Lower leg skin (tissue), 4 donors: Measurements from ENCODE around the gene IGSF21. TPM values are rescaled to one million over a fixed set of nuclear protein-coding genes. Genes with fewer than 3 reads are reported as not detected.

Experiments
- DNase-seq, 2 donors: peaks; one replicate each; pipeline ENCODE4 v3.0.0-alpha.2; 2019; ENCODE audit warnings: low spot score in 2 of 2
- H3K4me3 ChIP-seq: fragments of 200-600 bp; sonication (generic); 2 replicates; pipeline ENCODE4 v1.5.1; 2017; ENCODE audit warnings: mild to moderate bottlenecking, low read depth; ENCODE audit not compliant: poor library complexity, severe bottlenecking
- CTCF ChIP-seq, 3 donors: fragments of 450-650 bp; IDR thresholded peaks; one replicate each; pipeline ENCODE4 v1.5.1; 2016; ENCODE audit warnings: antibody characterized with exemption in 3 of 3, mild to moderate bottlenecking in 3 of 3, moderate library complexity in 2 of 3
- POLR2A ChIP-seq, 2 donors: fragments of 450-650 bp; IDR thresholded peaks; one replicate each; pipeline ENCODE4 v1.6.1; 2016 to 2017; ENCODE audit warnings: antibody characterized with exemption in 2 of 2, mild to moderate bottlenecking in 1 of 2, moderate library complexity in 1 of 2
- WGBS, 2 donors: methylation state at CpG; one replicate each; pipeline ENCODE4 v1.1.5; 2018; 5-methylcytosine and 5-hydroxymethylcytosine counted together
- intact Hi-C: fragments of 100-400 bp; cut with DNase I; formaldehyde crosslinking; loops from one replicate; pipeline ENCODE4 v1.15.0; 2023; ENCODE audit warnings: low total_unique reads
- total RNA-seq, 4 donors: library from RNA; depleted of rRNA; stranded (reverse); fragments of >200 nt; gene quantifications; one replicate each; pipeline ENCODE4 v1.1.0, GENCODE V29; 2016

IGSF21 gene
- total RNA-seq, 4 donors from 2014 or later: 0.66 to 3.0 (median 1.3) TPM

DNA sequence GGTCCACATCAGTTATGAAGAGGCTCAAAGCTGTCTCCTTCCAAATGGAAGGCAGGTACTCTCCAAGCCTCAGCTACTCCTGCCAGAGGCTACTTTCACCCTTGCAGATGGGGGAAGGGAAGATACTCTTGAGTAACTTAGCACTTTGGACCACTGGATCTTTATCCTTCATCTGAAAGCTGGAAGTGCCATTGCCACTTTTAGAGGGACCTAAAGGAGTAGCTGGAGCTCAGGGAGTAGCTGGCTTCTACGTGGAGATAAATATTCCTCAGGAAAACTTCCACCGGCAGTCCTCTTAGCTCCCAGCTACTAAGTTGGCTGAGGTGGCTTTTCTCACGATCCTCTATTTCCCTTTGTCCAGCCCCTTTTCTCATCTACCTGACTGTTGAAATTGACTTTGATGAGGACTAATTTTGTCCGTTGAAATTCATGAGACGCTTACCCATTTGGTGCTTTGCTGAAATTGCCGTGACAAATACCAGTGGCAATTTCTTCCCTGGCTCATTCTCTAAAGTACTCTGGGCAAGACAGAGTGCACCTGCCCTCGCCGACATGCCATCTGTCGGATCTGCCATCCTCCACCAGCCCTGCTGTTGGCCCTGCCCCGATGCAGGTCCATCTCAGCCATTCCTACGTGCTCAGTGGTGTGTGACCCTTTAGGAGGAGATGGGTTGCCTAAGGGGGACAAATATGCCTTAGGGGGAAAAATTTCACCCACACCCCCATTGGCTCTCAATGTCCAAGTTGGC is 13.6 kb downstream of the IGSF21 start:
- DNase-seq: no peak
- intact Hi-C loops: no loop called here
- TF ChIP-seq POLR2A (IDR thresholded peaks at IDR 0.05) (no peak), CTCF (IDR thresholded peaks at IDR 0.05) (no peak)
- H3K4me3 ChIP-seq: no peak overlapping the region
- 88 to 94% methylated on average over 11 of the region's 11 CpGs for WGBS, 2 donors

DNA sequence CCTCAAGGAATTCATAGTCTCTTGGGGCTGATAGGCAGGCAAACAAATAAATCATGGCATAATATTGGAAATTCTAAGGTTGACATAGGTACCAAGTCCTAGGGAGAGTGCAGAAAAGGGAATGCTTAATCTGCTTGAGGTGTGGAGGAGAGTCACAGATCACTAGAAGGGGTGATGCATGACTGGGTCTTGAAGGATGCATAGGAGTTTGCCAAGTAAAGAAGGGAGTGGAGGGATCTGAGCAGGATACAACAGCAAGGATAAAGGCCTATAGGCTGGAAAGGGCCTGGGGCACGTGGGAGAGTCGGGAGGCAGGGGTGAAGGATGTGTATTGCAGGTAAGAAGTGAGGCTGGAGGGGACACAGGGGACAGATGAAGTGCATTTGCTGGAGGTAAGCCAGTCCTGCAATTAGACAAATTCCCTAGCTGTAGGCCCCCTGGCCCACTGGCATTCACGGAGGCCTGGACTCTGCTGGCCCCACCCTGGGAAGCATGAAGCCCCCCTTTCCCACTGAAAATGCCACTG is 15.9 kb downstream of the IGSF21 start:
- intact Hi-C loops: no loop called here
- no peak for DNase-seq
- WGBS, 2 donors: 50 to 62% methylated on average over 3 of the region's 3 CpGs
- no peak overlapping the region for H3K4me3 ChIP-seq
- TF ChIP-seq POLR2A (IDR thresholded peaks at IDR 0.05) (no peak), CTCF (IDR thresholded peaks at IDR 0.05) (no peak)

DNA sequence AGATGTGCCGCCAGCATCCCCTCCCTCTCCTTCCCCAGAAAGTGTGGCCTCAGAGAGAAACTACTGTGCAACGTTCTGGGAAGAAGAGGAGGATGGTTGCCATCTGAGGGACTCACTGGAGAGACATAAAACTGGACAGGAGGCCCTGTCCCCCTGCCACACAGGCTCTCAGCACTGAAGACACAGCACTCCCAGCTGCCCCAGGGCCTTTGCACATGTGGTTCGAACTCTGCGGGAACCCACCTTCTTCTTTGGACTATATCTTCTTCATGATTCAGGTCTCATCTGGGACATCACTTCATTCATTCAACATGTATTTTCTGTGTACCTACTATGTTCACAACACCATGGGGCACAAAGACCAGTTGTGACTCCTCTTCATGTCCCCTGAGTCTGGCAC is 17.4 kb downstream of the IGSF21 start:
- TF ChIP-seq POLR2A (IDR thresholded peaks at IDR 0.05) (no peak), CTCF (IDR thresholded peaks at IDR 0.05) (no peak)
- 87 to 90% methylated on average over 4 of the region's 4 CpGs for WGBS, 2 donors

GRCh38 chr1:18126616-18127015 is 19.0 kb downstream of the IGSF21 start:
- 61 to 67% methylated on average over 5 of the region's 5 CpGs for WGBS, 2 donors
- TF ChIP-seq POLR2A (IDR thresholded peaks at IDR 0.05): no peak
- TF ChIP-seq CTCF (IDR thresholded peaks at IDR 0.05): no peak
- no peak overlapping the region for H3K4me3 ChIP-seq
- DNase-seq: no peak
- intact Hi-C loops: no loop called here

More for the DNA sequence above, 17.4 kb downstream of the IGSF21 start:
- no peak overlapping the region for H3K4me3 ChIP-seq
- intact Hi-C loops: no loop called here
- no peak for DNase-seq

GRCh38 chr1:18128298-18128697 is 20.7 kb downstream of the IGSF21 start:
- intact Hi-C loops: no loop called here
- no peak for DNase-seq
- no peak overlapping the region for H3K4me3 ChIP-seq
- 46 to 48% methylated on average over 4 of the region's 4 CpGs for WGBS, 2 donors
- no peak for TF ChIP-seq CTCF (IDR thresholded peaks at IDR 0.05)
- TF ChIP-seq POLR2A (IDR thresholded peaks at IDR 0.05): no peak
